HG03520 (cell line): ENCODE measurements around the gene FOXD4L6.
"Not testable (repeated sequence)": the region's sequence is repeated elsewhere in the genome, so short reads cannot be mapped to it uniquely, and the experiment has no call there.

Source experiments
- ATAC-seq: cut with Tn5 transposase; IDR thresholded peaks from one replicate; pipeline ENCODE4 v1.9.1; 2021; ENCODE audit warnings: mild to moderate bottlenecking, moderate library complexity; ENCODE audit not compliant: unreplicated experiment

The FOXD4L6 gene

DNA sequence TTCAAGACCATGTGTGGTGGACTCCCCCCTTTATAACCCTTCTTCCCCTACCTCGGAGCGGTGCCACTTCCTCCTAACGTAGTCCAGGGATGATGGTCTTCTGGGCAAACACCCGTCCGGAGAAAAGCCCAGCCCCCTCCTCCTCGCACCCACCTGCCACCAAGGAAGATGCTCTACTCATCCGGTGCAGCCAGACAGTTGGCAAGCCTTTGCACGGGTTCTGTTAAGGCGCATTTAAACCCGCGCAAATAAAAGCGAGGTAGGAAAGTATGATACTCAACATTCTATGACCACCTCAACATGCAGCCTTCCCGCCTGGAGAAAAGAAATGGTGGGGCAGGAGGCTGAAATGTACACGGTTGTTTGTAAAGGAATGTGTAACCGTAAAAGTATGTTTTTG, at the start of gene FOXD4L6:
Gene FOXD4L6, minus strand, starts transcription at position 101 of the 400 bp plus-strand sequence. CDS start 298 bp downstream, outside the sequence.
- ATAC-seq: not testable (repeated sequence)

- not testable (repeated sequence) for ATAC-seq
Observed at GRCh38 chr9:41174994-41175393, 46.5 kb upstream of the FOXD4L6 start.

- not testable (repeated sequence) for ATAC-seq
Observed at GRCh38 chr9:41150116-41150515, 21.6 kb upstream of the FOXD4L6 start.

DNA sequence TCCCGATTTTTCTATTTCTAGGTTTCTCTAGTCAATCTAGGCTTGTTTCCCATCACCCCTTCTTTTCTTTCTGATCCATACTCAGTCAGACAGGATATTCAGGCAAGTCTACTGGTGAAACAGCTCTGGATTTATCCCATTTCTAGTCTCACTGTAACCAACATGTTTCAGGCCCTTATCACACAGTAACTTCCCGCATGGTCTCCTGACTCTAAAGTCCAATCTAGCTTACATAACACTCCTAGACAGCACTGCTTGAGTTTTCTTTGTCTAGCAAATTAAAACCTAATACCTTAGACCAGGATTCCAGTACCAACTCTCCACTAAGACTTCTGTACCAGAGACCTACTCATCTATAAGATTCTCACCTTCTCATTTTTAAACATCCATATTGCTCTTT, 13.4 kb upstream of the FOXD4L6 start:
- not testable (repeated sequence) for ATAC-seq

DNA sequence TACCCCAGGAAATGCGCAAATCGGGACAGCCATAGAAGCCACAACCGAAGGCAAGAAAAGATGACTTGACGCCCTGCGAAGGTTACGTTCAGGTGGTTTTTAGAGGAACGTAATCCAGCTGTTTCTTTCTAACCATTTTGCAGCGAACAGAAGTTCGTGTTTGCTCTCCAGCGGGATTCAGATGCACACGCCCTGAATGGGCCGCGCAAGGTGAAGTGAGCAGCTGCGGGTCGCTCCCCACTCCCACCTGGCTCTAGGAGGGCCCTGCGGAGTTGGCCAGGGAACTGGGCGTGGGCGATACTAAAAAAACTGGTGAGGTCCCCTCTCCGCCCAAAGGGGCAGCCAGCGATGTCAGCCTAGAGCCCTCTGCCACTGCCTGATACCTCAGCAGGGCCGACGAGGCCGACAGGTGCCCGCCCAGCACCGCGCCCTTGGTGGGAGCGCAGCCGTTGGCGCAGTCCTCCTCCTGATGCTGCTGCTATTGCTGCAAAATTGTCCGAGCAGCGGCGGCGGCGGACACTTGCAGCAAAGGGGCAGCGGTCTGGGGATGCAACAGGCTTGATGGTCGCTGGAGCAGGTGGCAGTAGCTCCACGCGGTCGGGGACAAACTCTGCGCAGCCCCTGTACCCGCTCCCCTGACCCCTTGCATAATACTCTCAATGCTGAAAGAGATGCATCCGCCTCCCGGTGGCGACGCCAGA, 1.6 kb downstream of the FOXD4L6 start:
- ATAC-seq: not testable (repeated sequence)

DNA sequence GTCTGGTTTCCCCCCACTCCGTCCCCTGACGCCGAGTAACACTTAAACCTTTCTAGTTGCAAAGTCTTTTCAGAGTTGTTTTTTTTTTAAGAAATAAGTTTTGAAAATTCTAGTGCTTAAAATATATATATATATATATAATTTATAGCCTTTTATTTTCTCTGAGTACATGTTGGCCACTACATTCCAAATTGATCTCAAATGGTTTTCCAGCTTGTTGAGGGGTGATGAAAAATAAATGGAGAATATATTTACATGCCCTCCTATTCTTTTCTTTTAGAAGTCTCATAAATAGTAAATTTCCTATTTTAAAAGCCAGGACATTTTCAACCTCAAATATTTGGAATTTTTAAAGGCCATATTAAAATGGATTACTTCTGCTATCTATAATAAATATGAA, 2.5 kb downstream of the FOXD4L6 start:
- ATAC-seq: not testable (repeated sequence)

- ATAC-seq: not testable (repeated sequence)
Observed at GRCh38 chr9:41125109-41125658, 3.3 kb downstream of the FOXD4L6 start.

GRCh38 chr9:41124250-41125108, 4.0 kb downstream of the FOXD4L6 start:
- ATAC-seq: not testable (repeated sequence)

DNA sequence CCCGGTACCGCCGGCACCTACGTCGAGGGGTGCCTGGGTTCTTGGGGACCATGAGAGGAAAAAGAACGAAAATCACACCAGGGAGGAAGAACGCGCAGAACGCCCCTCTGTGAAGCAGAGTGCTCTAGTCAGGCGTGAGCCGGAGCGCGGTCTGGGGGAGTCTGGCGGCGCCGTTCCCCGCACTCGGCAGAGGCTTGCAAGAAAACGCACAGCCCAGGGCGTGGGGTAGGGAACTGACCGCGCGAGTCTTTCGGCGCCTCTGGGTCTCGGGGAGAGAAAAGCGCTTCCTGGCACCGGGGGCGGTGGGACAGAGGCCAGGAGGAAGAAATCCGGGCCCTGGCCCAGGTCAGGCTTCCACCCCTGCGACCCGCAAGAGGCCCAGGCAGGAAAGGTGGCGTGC, 4.7 kb downstream of the FOXD4L6 start:
- ATAC-seq: not testable (repeated sequence)

- ATAC-seq: not testable (repeated sequence)
Observed at GRCh38 chr9:41123396-41123795, 5.1 kb downstream of the FOXD4L6 start.

GRCh38 chr9:41120696-41121095, 7.8 kb downstream of the FOXD4L6 start:
- not testable (repeated sequence) for ATAC-seq

DNA sequence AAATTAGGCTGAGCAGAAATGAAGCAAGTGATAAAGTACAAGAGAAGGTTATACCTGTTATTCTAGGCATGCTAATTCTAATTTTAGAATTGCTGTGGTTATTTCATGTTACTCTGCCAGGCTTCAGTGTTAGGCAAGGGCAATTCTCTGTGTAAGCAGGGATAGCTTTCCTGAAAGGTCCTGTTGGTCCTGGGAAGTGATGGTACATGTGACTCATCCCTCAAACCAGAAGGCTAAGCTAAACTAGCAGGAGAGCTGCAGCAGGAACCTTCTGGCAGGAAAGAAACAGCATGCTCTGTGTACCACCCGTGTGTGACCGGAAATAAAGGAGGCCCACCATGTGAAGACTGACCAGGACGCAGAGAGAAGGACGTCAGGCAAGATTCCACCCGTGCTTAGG, 8.8 kb downstream of the FOXD4L6 start:
- not testable (repeated sequence) for ATAC-seq

DNA sequence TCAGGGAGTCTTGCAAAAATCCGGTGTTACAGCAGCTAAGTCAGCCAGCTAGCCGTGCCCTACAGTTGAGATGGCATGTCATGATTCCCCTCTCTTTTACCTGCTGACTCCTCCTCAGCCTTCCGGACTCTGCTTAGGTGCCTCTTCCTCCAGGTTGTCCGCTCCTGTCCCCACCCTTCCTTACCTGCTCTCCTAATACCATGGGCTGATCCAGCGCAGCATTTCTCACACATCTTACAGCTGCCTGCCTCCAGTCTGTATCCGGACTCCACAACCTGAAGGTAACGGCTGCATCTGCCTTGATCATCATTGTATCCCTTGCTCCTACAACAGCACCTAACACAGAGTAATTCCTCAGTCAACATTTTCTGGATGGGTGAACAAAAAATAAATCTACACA, 9.2 kb downstream of the FOXD4L6 start:
- not testable (repeated sequence) for ATAC-seq

DNA sequence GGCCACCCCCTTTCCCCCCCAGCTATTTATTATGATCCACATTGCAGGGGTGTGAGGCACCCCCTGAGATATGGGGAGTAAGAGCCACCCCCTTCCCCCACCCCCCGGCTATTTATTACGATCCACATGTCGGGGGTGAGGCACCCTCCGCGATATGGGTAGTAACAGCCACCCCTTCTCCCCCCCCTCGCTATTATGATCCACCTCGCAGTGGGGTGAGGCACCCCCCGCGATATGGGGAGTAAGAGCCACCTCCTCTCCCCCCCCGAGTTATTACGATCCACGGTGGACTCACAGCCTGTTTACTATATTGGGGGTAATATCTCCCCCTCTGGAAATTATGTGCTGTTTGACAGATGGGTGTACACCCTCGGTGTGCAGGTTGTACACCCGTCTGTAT, 15.1 kb downstream of the FOXD4L6 start:
- ATAC-seq: not testable (repeated sequence)

GRCh38 chr9:41111414-41111813, 17.1 kb downstream of the FOXD4L6 start:
- ATAC-seq: not testable (repeated sequence)

- not testable (repeated sequence) for ATAC-seq
Observed at GRCh38 chr9:41110913-41111312, 17.6 kb downstream of the FOXD4L6 start.

GRCh38 chr9:41109253-41109652, 19.2 kb downstream of the FOXD4L6 start:
- ATAC-seq: not testable (repeated sequence)

DNA sequence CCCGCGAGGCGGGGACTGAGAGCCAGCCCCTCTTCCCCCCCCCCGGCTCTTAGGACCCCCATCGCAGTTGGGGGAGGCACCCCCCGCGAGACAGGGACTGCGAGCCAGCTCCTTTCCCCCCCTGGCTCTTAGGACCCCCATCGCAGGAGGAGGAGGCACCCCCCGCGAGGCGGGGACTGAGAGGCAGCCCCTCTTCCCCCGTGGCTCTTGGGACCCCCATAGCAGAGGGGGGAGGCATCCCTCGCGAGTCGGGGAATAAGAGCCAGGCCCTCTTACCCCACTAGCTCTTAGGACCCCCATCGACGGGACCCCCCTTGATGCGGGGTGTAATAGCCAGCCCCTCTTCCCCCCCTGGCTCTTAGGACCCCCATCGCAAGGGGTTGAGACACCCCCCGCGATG, 19.7 kb downstream of the FOXD4L6 start:
- not testable (repeated sequence) for ATAC-seq

DNA sequence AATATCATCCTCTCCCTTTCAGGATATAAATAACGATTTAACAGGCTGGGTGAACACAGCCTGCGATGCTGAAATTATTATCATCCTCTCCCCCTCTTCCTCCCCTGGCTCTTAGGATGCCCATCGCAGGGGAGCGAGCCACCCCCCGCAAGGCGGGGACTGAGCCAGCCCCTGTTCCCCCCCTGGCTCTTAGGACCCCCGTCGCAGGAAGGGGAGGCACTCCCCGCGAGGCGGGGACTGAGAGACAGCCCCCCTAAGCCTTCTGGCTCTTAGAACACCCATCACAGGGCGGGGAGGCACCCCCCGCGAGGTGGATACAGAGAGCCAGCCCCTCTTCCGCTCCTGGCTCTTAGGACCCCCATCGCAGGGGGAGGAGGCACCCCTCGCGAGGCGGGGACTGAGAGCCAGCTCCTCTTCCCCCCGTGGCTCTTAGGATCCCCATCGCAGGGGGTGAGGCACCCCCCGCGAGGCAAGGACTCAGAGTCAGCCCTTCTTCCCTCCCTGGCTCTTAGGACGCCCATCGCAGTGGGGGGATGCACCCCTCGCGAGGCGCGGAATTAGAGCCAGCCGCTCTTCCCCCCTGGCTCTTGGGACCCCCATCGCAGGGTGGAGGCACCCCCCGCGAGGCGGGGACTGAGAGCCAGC, 21.9 kb downstream of the FOXD4L6 start:
- not testable (repeated sequence) for ATAC-seq

DNA sequence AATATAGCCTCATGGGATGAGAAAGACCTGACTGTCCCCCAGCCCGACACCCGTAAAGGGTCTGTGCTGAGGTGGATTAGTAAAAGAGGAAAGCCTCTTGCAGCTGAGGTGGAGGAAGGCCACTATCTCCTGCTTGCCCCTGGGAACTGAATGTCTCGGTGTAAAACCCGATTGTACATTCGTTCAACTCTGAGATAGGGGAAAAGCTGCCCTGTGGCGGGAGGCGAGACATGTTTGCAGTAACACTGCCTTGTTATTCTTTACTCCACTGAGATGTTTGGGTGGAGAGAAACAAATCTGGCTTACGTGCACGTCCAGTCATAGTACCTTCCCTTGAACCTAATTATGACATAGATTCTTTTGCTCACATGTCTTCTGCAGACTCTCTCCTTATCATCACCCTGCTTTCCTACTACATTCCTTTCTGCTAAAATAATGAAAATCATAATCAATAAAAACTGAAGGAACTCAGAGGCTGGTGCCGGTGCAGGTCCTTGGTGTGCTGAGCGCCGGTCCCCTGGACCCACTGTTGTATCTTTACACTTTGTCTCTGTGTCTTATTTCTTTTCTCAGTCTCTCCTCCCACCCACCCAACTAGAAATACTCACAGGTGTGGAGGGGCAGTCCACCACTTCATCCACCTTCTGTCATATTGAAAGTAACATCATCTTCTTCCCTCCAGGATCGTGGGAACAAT, 22.8 kb downstream of the FOXD4L6 start:
- ATAC-seq: not testable (repeated sequence)
